Measurements from ENCODE around the gene SPSB1. TPM values are rescaled to one million over a fixed set of nuclear protein-coding genes. Genes with fewer than 3 reads are reported as not detected.

SPSB1 gene
- total and polyA plus RNA-seq, 2 of the 4 experiments (the other 2 are of a cell fraction): 16.7 to 19.8 TPM

- Histone ChIP-seq H4K5ac (ENCODE audit: low read depth, low read length) (no peak overlapping the region), H2BK5ac (ENCODE audit: low read depth, low read length, poor library complexity, severe bottlenecking) (no peak overlapping the region), H3K18ac (ENCODE audit: low read depth, low read length) (no peak overlapping the region), H2BK15ac (ENCODE audit: low read depth, low read length) (no peak overlapping the region), H3K14ac (replicated peaks; ENCODE audit: low read depth, low read length) (no peak overlapping the region), H4K91ac (ENCODE audit: insufficient read depth, low read depth, low read length) (no peak overlapping the region; the same call in 1 of the 2 replicates), H2AFZ (replicated peaks; ENCODE audit: low read length, poor library complexity) (peak overlapping the region; percentile 80), H3K4me3 (ENCODE audit: insufficient read depth, low read depth, low read length) (no peak overlapping the region), H3K27me3 (ENCODE audit: control insufficient read depth, insufficient read depth, low read length) (no peaks in the 10 kb centered on the region), H3K36me3 (ENCODE audit: control insufficient read depth, insufficient read depth, low read length) (peaks cover 33% of the 10 kb centered on the region; the same call in 1 of the 2 replicates), H4K20me1 (ENCODE audit: insufficient read depth, low read length) (no peaks in the 10 kb centered on the region), H3K4me1 (ENCODE audit: control insufficient read depth, insufficient read depth, low read length) (peaks cover 6% of the 10 kb centered on the region), H3K9ac (ENCODE audit: low read depth, low read length) (no peak overlapping the region), H3K9me1 (ENCODE audit: insufficient read depth, low read length) (no peaks in the 10 kb centered on the region; the same call in 1 of the 2 replicates), H3K4ac (ENCODE audit: low read depth, low read length) (no peak overlapping the region), H2AK9ac (replicated peaks; ENCODE audit: low read depth, low read length, poor library complexity) (peak overlapping the region; percentile 85), H3K9me3 (ENCODE audit: control insufficient read depth, insufficient read depth, low read length) (no peaks in the 10 kb centered on the region), H4K8ac (ENCODE audit: low read depth in 2 of 2, low read length in 2 of 2) (no peak overlapping the region), H3K23ac (ENCODE audit: low read depth, low read length) (no peak overlapping the region), H2AK5ac (ENCODE audit: low read depth, low read length) (no peak overlapping the region; the same call in none of the 2 replicates), H2BK120ac (ENCODE audit: low read depth, low read length) (no peak overlapping the region), H3K56ac (ENCODE audit: extremely low read depth, insufficient read depth, low read length) (no peak overlapping the region), H3K27ac (ENCODE audit: insufficient read depth, low read length) (no peak overlapping the region), H3K79me1 (ENCODE audit: low read depth in 1 of 2, low read length in 2 of 2) (peaks cover 0 to 12% of the 10 kb centered on the region in 2 experiments; a peak in 1 of 4 replicates), H2BK20ac (ENCODE audit: low read depth, low read length) (no peak overlapping the region), H3K4me2 (ENCODE audit: low read depth, low read length) (no peak overlapping the region)
- ATAC-seq (ENCODE audit: low read depth): no peak
- ChIA-PET CTCF (interaction anchor here (0.6 to 1.9 kb wide), 9 partner anchors 13 to 306 kb away, joined by 3 to 12 read pairs (median 4); no protein-coding TSS in a partner anchor), POLR2A (ENCODE audit: unreplicated experiment) (no interaction called here)
- TF ChIP-seq CTCF (conservative IDR thresholded peaks at IDR 0.05; ENCODE audit: low read depth, low read length) (no peak), CHD1 (IDR thresholded peaks at IDR 0.05; ENCODE audit: low read depth, low read length) (no peak), BHLHE40 (IDR thresholded peaks at IDR 0.05; ENCODE audit: low read depth, low read length) (no peak), RAD21 (IDR thresholded peaks at IDR 0.05; ENCODE audit: low read length) (no peak), SMC3 (IDR thresholded peaks at IDR 0.05; ENCODE audit: low read depth, low read length) (no peak)
- TF ChIP-seq, protein P1, sequence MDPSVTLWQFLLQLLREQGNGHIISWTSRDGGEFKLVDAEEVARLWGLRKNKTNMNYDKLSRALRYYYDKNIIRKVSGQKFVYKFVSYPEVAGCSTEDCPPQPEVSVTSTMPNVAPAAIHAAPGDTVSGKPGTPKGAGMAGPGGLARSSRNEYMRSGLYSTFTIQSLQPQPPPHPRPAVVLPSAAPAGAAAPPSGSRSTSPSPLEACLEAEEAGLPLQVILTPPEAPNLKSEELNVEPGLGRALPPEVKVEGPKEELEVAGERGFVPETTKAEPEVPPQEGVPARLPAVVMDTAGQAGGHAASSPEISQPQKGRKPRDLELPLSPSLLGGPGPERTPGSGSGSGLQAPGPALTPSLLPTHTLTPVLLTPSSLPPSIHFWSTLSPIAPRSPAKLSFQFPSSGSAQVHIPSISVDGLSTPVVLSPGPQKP (IDR thresholded peaks at IDR 0.05; ENCODE audit: borderline replicate concordance, low read depth, low read length): no peak
- intact Hi-C loops (cut with micrococcal nuclease) (loop anchor here (1.0 to 5.0 kb wide), 4 partner anchors 22 to 224 kb away; no protein-coding TSS in a partner anchor), in situ Hi-C loops (cut with MboI; ENCODE audit: low sequenced_read_pairs) (no loop called here), dilution Hi-C loops (cut with HindIII; ENCODE audit: low sequenced_read_pairs, unreplicated experiment) (no loop called here)
- 29% methylated on average over 1 of the region's 7 CpGs; no CpG with 5 or more reads in 1 of the 2 experiments for WGBS, 2 experiments (ENCODE audit: extremely low coverage in 2 of 2, insufficient read length in 1 of 2)
- BruUV-seq (replicated peaks): no TSS peak
- no peak for DNase-seq
These were observed 25.4 kb upstream of the SPSB1 start for GRCh38 chr1:9267352-9267686.

Measured in IMR-90 (cell line).